HepG2 (cell line): ENCODE results near the gene PAX4. TPM values are rescaled to one million over a fixed set of nuclear protein-coding genes. Genes with fewer than 3 reads are reported as not detected.

Source experiments
- AHR ChIP-seq: IDR thresholded peaks from 2 replicates; pipeline ENCODE4 v1.6.1; 2018; ENCODE audit warnings: missing genetic modification reagents, missing compliant biosample characterization
- CHD4 ChIP-seq: fragments of 200-600 bp; sonication (generic); IDR thresholded peaks from 2 replicates; pipeline ENCODE4 v1.7.0; 2017; ENCODE audit warnings: mild to moderate bottlenecking, low read length, borderline replicate concordance
- DZIP1 ChIP-seq: sonication (generic); formaldehyde crosslinking; IDR thresholded peaks from 2 replicates; pipeline ENCODE4 v1.5.0; 2020; ENCODE audit warnings: mild to moderate bottlenecking, missing genetic modification reagents
- GFI1 ChIP-seq: sonication (generic); formaldehyde crosslinking; IDR thresholded peaks from 2 replicates; pipeline ENCODE4 v1.5.0; 2020; ENCODE audit warnings: missing genetic modification reagents, mild to moderate bottlenecking, borderline replicate concordance
- HNRNPUL1 ChIP-seq: fragments of 200-400 bp; formaldehyde crosslinking; IDR thresholded peaks from 2 replicates; pipeline ENCODE4 v1.6.1; 2017; ENCODE audit warnings: low read depth, mild to moderate bottlenecking, low read length, moderate library complexity
- IRF9 ChIP-seq: sonication (generic); formaldehyde crosslinking; IDR thresholded peaks from 2 replicates; pipeline ENCODE4 v1.8.0; 2022; ENCODE audit warnings: missing genetic modification reagents, mild to moderate bottlenecking, borderline replicate concordance
- ISL2 ChIP-seq: sonication (generic); formaldehyde crosslinking; IDR thresholded peaks from 2 replicates; pipeline ENCODE4 v1.5.0; 2020; ENCODE audit warnings: missing genetic modification reagents
- MEF2D ChIP-seq: sonication (generic); formaldehyde crosslinking; IDR thresholded peaks from 2 replicates; pipeline ENCODE4 v1.5.1; 2020; ENCODE audit warnings: mild to moderate bottlenecking, missing genetic modification reagents
- POLR2A ChIP-seq, 2 experiments: IDR thresholded peaks; 2 replicates each; pipeline ENCODE4 v1.6.1; 2011; ENCODE audit warnings: low read depth in 2 of 2, low read length in 2 of 2, mild to moderate bottlenecking in 1 of 2, moderate library complexity in 1 of 2; ENCODE audit not compliant: insufficient read depth in 1 of 2
- PRDM10 ChIP-seq: sonication (generic); formaldehyde crosslinking; IDR thresholded peaks from 2 replicates; pipeline ENCODE4 v1.4.0; 2020; ENCODE audit warnings: low read depth, missing genetic modification reagents
- REXO4 ChIP-seq: sonication (generic); formaldehyde crosslinking; IDR thresholded peaks from 2 replicates; pipeline ENCODE4 v1.8.0; 2022; ENCODE audit warnings: missing genetic modification reagents, mild to moderate bottlenecking, borderline replicate concordance
- RFX5 ChIP-seq: IDR thresholded peaks from 2 replicates; pipeline ENCODE4 v1.6.1; 2011; ENCODE audit warnings: low read depth, low read length, improper control_type of control experiment
- THAP11 ChIP-seq: IDR thresholded peaks from 2 replicates; pipeline ENCODE4 v1.6.1; 2016; ENCODE audit warnings: missing biosample characterization, missing genetic modification reagents
- ZFP41 ChIP-seq: sonication (generic); formaldehyde crosslinking; IDR thresholded peaks from 2 replicates; pipeline ENCODE4 v1.4.0; 2020; ENCODE audit warnings: mild to moderate bottlenecking, missing genetic modification reagents, borderline replicate concordance
- ZNF138 ChIP-seq: sonication (generic); formaldehyde crosslinking; IDR thresholded peaks from 2 replicates; pipeline ENCODE4 v1.5.0; 2020; ENCODE audit warnings: mild to moderate bottlenecking, low read depth, missing genetic modification reagents
- ZNF260 ChIP-seq: sonication (generic); formaldehyde crosslinking; IDR thresholded peaks from 2 replicates; pipeline ENCODE4 v1.4.0; 2020; ENCODE audit warnings: missing genetic modification reagents, low read depth, mild to moderate bottlenecking, borderline replicate concordance
- ZNF329 ChIP-seq: sonication (generic); formaldehyde crosslinking; IDR thresholded peaks from 2 replicates; pipeline ENCODE4 v1.9.0; 2021; ENCODE audit warnings: low read depth, mild to moderate bottlenecking, missing genetic modification reagents
- ZNF33A ChIP-seq: sonication (generic); formaldehyde crosslinking; IDR thresholded peaks from 2 replicates; pipeline ENCODE4 v1.5.1; 2020; ENCODE audit warnings: missing genetic modification reagents, mild to moderate bottlenecking, moderate library complexity, borderline replicate concordance
- ZNF354B ChIP-seq: sonication (generic); formaldehyde crosslinking; IDR thresholded peaks from 2 replicates; pipeline ENCODE4 v1.8.0; 2022; ENCODE audit warnings: mild to moderate bottlenecking, missing genetic modification reagents
- ZNF850 ChIP-seq: sonication (generic); formaldehyde crosslinking; conservative IDR thresholded peaks from 2 replicates; pipeline ENCODE4 v1.9.0; 2021; ENCODE audit warnings: mild to moderate bottlenecking, missing genetic modification reagents
- ZSCAN22 ChIP-seq: sonication (generic); formaldehyde crosslinking; IDR thresholded peaks from 2 replicates; pipeline ENCODE4 v1.4.0; 2020; ENCODE audit warnings: mild to moderate bottlenecking, missing genetic modification reagents
- polyA plus RNA-seq, 8 experiments: library from polyadenylated mRNA; depleted of rRNA in 3 of 8; stranded (reverse) in 7 of 8; unstranded in 1 of 8; fragments of >200 nt; fragmentation: Illumina TruSeq in 4 of 8; extraction: Trizol in 4 of 8; gene quantifications; 2 replicates each; pipeline versions ENCODE4 v1.2.1 to v1.2.3, GENCODE V29; 2011 to 2016; ENCODE audit warnings: low read depth in 4 of 8, missing spikeins in 1 of 8, mixed read lengths in 1 of 8; ENCODE audit not compliant: insufficient read depth in 1 of 8
- total RNA-seq, 5 experiments: library from RNA; depleted of rRNA; stranded (reverse); fragments of >200 nt; fragmentation: Illumina TruSeq; extraction: Trizol; gene quantifications; 2 replicates each; pipeline ENCODE4 v1.2.3, GENCODE V29; 2016; ENCODE audit warnings: low read depth in 1 of 5

Gene PAX4
- total and polyA plus RNA-seq, 2 of the 13 experiments (the other 11 are each of a cell fraction or from before 2014, with no cell fraction given) = not detected

GRCh38 chr7:127585044-127585953, 32.6 kb downstream of the PAX4 start, which contains the start of gene GCC1 (continued):
- TF ChIP-seq ZNF33A (CRISPR knock-in tag) = 0 out of 2 replicates have a peak, but pooled peaks have one; percentile 36
- no peak for TF ChIP-seq ZNF260 (CRISPR knock-in tag)
- peak; percentile 30; the same call in 1 of the 2 replicates for TF ChIP-seq MEF2D
- no peak for TF ChIP-seq REXO4 (CRISPR knock-in tag)
- TF ChIP-seq THAP11 (CRISPR knock-in tag) = peak; percentile 86
- no peak for TF ChIP-seq ZNF354B (CRISPR knock-in tag)
- no peak for TF ChIP-seq PRDM10
- 0 out of 2 replicates have a peak, but pooled peaks have one; percentile 52 for TF ChIP-seq ZFP41 (CRISPR knock-in tag)
- no peak for TF ChIP-seq CHD4
- no peak for TF ChIP-seq AHR (CRISPR knock-in tag)
- TF ChIP-seq ZSCAN22 (CRISPR knock-in tag) = 0 out of 2 replicates have a peak, but pooled peaks have one; percentile 23
- TF ChIP-seq POLR2A (IDR thresholded peaks at IDR 0.05; ENCODE audit: insufficient read depth in 1 of 2, low read depth in 2 of 2, low read length in 2 of 2) = peak; percentile 65 to 86
- TF ChIP-seq DZIP1 (CRISPR knock-in tag) = 0 out of 2 replicates have a peak, but pooled peaks have one; percentile 34
- TF ChIP-seq ZNF850 (CRISPR knock-in tag) = 0 out of 2 replicates have a peak, but pooled peaks have one; percentile 84
- peak; percentile 53; the same call in 1 of the 2 replicates for TF ChIP-seq ISL2 (CRISPR knock-in tag)
- no peak for TF ChIP-seq GFI1 (CRISPR knock-in tag)
- TF ChIP-seq RFX5 = peak; percentile 45; the same call in 1 of the 2 replicates
- no peak for TF ChIP-seq HNRNPUL1
- peak; percentile 70; the same call in 1 of the 2 replicates for TF ChIP-seq ZNF329 (CRISPR knock-in tag)
- TF ChIP-seq IRF9 (CRISPR knock-in tag) = peak; percentile 22; the same call in 1 of the 2 replicates
- TF ChIP-seq ZNF138 (CRISPR knock-in tag) = 0 out of 2 replicates have a peak, but pooled peaks have one; percentile 60
